Nephron progenitor cell (in vitro differentiated cells): Measurements from ENCODE around the gene DEFB128.
"Not testable (repeated sequence)": the region's sequence is repeated elsewhere in the genome, so short reads cannot be mapped to it uniquely, and the experiment has no call there.

Source experiments
- DNase-seq: peaks from one replicate; pipeline ENCODE4 v3.0.0; 2021
- H3K27ac Mint-ChIP-seq: 2 replicates; pipeline ENCODE4 v1.8.0; 2021; ENCODE audit warnings: mild to moderate bottlenecking, moderate library complexity, mixed read lengths
- H3K27me3 Mint-ChIP-seq: 2 replicates; pipeline ENCODE4 v1.8.0; 2021; ENCODE audit warnings: mild to moderate bottlenecking, low read depth, mixed read lengths; ENCODE audit not compliant: poor library complexity
- H3K36me3 Mint-ChIP-seq: 2 replicates; pipeline ENCODE4 v1.8.0; 2021; ENCODE audit warnings: low read depth, mixed read lengths
- H3K4me1 Mint-ChIP-seq: 2 replicates; pipeline ENCODE4 v1.8.0; 2021; ENCODE audit warnings: mixed read lengths
- H3K4me3 Mint-ChIP-seq: 2 replicates; pipeline ENCODE4 v1.8.0; 2021; ENCODE audit warnings: mild to moderate bottlenecking, moderate library complexity, mixed read lengths
- H3K9me3 Mint-ChIP-seq: 2 replicates; pipeline ENCODE4 v1.8.0; 2021; ENCODE audit warnings: mild to moderate bottlenecking, moderate library complexity, mixed read lengths
- TF ChIP-seq, protein P1 (sequence below): fragments of 200-600 bp; sonication (generic); IDR thresholded peaks from 2 replicates; pipeline ENCODE4 v1.5.0; 2021; ENCODE audit warnings: antibody characterized with exemption

DEFB128 gene

DNA sequence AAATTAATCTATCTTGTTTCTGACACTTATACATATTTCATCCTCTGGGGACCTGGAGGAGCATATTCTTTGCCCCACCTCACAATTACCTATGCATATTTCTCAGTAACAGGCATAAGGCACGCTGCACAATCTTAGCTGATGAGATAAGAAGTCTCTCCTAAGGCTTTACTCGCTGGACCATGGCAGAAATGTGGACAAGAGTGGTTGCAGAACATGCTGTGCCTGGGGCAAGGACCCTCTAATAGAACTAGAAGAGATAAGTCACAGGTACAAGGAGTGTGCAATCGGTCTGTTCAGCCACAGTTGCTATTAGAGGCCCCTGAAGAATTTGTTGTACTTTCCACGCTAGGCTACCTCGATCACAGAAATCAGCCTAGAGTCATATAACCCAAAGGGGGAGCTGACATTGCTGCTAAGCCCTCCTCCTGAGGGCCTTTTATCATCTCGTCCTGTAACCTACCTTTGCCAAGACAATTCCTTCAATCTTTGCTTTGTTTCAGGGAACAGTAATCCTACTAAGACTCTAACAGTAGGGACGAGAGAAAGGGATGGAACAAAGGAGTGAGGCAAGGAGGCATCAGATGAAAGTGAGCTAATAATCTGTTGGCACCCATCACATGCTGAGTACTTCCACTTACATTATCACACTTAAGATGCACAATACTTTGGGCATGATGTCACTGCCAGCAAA lies 21.4 kb upstream of the DEFB128 start:
- no peak for DNase-seq
- no peak overlapping the region for H3K4me3 Mint-ChIP-seq
- H3K27me3 Mint-ChIP-seq = peaks cover 48% of the 10 kb centered on the region
- no peak overlapping the region for H3K27ac Mint-ChIP-seq
- H3K36me3 Mint-ChIP-seq = no peaks in the 10 kb centered on the region
- TF ChIP-seq, protein P1, sequence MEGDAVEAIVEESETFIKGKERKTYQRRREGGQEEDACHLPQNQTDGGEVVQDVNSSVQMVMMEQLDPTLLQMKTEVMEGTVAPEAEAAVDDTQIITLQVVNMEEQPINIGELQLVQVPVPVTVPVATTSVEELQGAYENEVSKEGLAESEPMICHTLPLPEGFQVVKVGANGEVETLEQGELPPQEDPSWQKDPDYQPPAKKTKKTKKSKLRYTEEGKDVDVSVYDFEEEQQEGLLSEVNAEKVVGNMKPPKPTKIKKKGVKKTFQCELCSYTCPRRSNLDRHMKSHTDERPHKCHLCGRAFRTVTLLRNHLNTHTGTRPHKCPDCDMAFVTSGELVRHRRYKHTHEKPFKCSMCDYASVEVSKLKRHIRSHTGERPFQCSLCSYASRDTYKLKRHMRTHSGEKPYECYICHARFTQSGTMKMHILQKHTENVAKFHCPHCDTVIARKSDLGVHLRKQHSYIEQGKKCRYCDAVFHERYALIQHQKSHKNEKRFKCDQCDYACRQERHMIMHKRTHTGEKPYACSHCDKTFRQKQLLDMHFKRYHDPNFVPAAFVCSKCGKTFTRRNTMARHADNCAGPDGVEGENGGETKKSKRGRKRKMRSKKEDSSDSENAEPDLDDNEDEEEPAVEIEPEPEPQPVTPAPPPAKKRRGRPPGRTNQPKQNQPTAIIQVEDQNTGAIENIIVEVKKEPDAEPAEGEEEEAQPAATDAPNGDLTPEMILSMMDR = no peak
- H3K9me3 Mint-ChIP-seq = no peaks in the 10 kb centered on the region
- no peaks in the 10 kb centered on the region for H3K4me1 Mint-ChIP-seq

DNA sequence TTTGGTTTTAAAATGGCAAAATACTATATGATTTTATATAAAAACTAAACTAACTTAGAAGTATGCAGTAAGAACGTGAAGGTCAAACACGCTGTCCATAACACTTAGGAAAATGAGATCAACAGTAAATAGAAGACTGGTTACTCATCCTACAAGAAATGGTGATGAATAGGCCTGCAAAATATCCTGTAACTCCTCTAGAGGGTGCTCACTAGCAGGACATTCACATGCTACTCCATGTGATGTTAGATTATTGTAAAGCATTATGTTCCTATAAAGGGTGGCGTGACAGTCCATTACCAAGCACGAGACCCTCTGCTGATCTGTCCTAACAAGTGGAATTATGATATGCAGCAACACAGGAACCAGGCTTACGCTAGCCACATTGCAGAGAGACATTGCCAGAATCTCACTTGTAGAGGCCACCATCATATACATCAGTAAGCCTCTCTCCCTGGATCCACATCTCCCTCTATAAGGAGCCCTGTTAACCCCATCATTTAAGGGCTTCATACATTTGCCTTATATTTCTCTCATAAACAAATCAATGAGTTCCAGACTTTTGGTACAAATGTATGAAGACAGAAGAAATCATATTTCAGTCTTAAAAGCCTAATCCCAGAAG lies 19.5 kb upstream of the DEFB128 start:
- Mint-ChIP-seq H3K27me3 (peaks cover 63% of the 10 kb centered on the region), H3K4me1 (no peaks in the 10 kb centered on the region), H3K9me3 (no peaks in the 10 kb centered on the region), H3K27ac (no peak overlapping the region), H3K4me3 (no peak overlapping the region), H3K36me3 (no peaks in the 10 kb centered on the region)
- DNase-seq = no peak
- TF ChIP-seq, protein P1 = peak; percentile 51

DNA sequence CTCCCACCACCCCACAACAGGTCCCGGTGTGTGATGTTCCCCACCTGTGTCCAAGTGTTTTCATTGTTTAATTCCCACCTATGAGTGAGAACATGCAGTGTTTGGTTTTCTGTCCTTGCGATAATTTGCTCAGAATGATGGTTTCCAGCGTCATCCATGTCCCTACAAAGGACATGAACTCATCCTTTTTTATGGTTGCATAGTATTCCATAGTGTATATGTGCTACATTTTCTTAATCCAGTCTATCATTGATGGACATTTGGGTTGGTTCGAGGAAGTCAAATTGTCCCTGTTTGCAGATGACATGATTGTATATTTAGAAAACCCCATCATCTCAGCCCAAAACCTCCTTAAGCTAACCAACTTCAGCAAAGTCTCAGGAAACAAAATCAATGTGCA lies 14.1 kb upstream of the DEFB128 start:
- not testable (repeated sequence) for H3K4me1 Mint-ChIP-seq, DNase-seq, H3K27ac Mint-ChIP-seq, H3K4me3 Mint-ChIP-seq, H3K36me3 Mint-ChIP-seq
- Mint-ChIP-seq H3K9me3 (peaks cover 13% of the 10 kb centered on the region), H3K27me3 (peaks cover 60% of the 10 kb centered on the region)

DNA sequence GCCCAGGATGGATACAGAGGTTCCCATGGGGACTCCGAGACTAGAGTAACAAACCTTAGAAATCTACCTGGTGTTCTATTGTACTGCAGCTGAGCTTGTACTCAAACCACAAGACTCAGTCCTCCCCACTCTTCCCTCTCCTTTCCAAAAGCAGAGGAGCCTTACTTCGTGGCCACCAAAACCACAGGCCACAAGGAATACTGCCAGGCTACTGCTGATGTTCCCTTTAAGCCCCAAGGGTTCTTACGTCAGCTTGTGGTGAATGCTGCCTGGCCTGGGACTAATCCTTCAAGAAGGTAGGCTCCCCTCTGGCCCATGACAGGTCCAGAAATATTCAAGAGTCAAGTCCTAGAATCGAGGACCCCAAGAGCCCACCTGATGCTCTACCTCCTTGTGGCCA lies 10.5 kb upstream of the DEFB128 start:
- DNase-seq = no peak
- Mint-ChIP-seq H3K9me3 (peaks cover 17% of the 10 kb centered on the region), H3K4me3 (no peak overlapping the region), H3K27me3 (peaks cover 57% of the 10 kb centered on the region), H3K36me3 (no peaks in the 10 kb centered on the region), H3K27ac (no peak overlapping the region), H3K4me1 (no peaks in the 10 kb centered on the region)
- TF ChIP-seq, protein P1 = no peak

- peaks cover 60% of the 10 kb centered on the region for H3K27me3 Mint-ChIP-seq
- TF ChIP-seq, protein P1 = no peak
- DNase-seq = no peak
Measured at GRCh38 chr20:198225-198624, 8.7 kb upstream of the DEFB128 start.

DNA sequence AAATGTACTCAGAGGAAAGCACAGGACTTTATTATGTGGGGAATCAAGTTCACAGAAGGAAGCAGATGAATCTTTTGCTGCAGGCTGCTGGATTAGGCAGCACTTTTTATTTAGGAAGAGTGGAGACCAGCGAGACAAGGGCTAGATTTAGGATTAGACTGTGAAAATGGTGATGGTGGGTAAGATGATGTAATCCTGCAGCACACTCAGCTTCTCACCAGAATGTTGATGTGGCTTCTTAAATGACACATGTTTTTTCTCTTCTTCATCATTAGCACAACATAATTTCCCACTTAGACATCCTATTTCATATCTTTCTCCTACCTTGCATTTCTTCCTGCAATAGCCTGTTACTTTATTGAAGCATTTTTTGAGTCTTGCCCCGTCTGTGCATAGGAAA lies 1.8 kb downstream of the DEFB128 start:
- no peak overlapping the region for H3K4me3 Mint-ChIP-seq
- no peak for DNase-seq
- peaks cover 89% of the 10 kb centered on the region for H3K27me3 Mint-ChIP-seq
- peaks cover 40% of the 10 kb centered on the region for H3K9me3 Mint-ChIP-seq
- H3K27ac Mint-ChIP-seq = no peak overlapping the region
- H3K4me1 Mint-ChIP-seq = no peaks in the 10 kb centered on the region
- TF ChIP-seq, protein P1 = no peak
- H3K36me3 Mint-ChIP-seq = no peaks in the 10 kb centered on the region

More at GRCh38 chr20:198225-198624, 8.7 kb upstream of the DEFB128 start:
- Mint-ChIP-seq H3K4me3 (no peak overlapping the region), H3K27ac (no peak overlapping the region), H3K4me1 (no peaks in the 10 kb centered on the region), H3K36me3 (no peaks in the 10 kb centered on the region), H3K9me3 (peaks cover 17% of the 10 kb centered on the region)
